C4-2B (cell line): ENCODE data around the gene ANK3.

Source experiments
- H3K27ac ChIP-seq: fragments of 450-650 bp; 2 replicates; pipeline ENCODE4 v1.5.1; 2017
- CTCF ChIP-seq: fragments of 450-650 bp; conservative IDR thresholded peaks from 2 replicates; pipeline ENCODE4 v1.5.1; 2017; ENCODE audit warnings: mild to moderate bottlenecking
- ZFX ChIP-seq: fragments of 450-650 bp; IDR thresholded peaks from 2 replicates; pipeline ENCODE4 v1.6.1; 2017

Gene ANK3

GRCh38 chr10:60163786-60164185 lies 225.9 kb downstream of the ANK3 start:
- TF ChIP-seq ZFX = no peak
- no peak for TF ChIP-seq CTCF
- no peak overlapping the region for H3K27ac ChIP-seq

- no peak overlapping the region for H3K27ac ChIP-seq
- TF ChIP-seq ZFX = no peak
- no peak for TF ChIP-seq CTCF
Measured at GRCh38 chr10:60162631-60163030, 227.0 kb downstream of the ANK3 start.

GRCh38 chr10:60155943-60156683 lies 233.6 kb downstream of the ANK3 start:
- H3K27ac ChIP-seq = no peak overlapping the region
- TF ChIP-seq CTCF (no peak), ZFX (no peak)

- no peak overlapping the region for H3K27ac ChIP-seq
- no peak for TF ChIP-seq CTCF
Measured at GRCh38 chr10:60155099-60155877, 234.4 kb downstream of the ANK3 start.

- peak overlapping the region; percentile 23; the same call in 1 of the 2 replicates for H3K27ac ChIP-seq
- TF ChIP-seq CTCF (no peak), ZFX (no peak)
Measured at GRCh38 chr10:60149003-60149402, 240.7 kb downstream of the ANK3 start.

GRCh38 chr10:60148266-60148840 lies 241.3 kb downstream of the ANK3 start:
- H3K27ac ChIP-seq = no peak overlapping the region; the same call in 1 of the 2 replicates
- TF ChIP-seq CTCF (no peak), ZFX (no peak)
